Pons (tissue), 1 donor: ENCODE results near the gene MGST3.
"Not testable (repeated sequence)": the region's sequence is repeated elsewhere in the genome, so short reads cannot be mapped to it uniquely, and the experiment has no call there.

Source experiments
- DNase-seq: peaks from one replicate; pipeline ENCODE4 v3.0.0-alpha.2; 2016; ENCODE audit warnings: low spot score

The MGST3 gene

GRCh38 chr1:165630629-165631341, at the start of gene MGST3:
MGST3 (plus strand) TSS chr1:165631234; CDS start chr1:165649848, 18,614 bp downstream.
- peak; percentile 98 for DNase-seq

GRCh38 chr1:165581926-165582325, 49.1 kb upstream of the MGST3 start:
- no peak for DNase-seq

- no peak for DNase-seq
These were observed 44.6 kb upstream of the MGST3 start for GRCh38 chr1:165586398-165586797.

GRCh38 chr1:165591391-165591790, 39.6 kb upstream of the MGST3 start:
- not testable (repeated sequence) for DNase-seq

GRCh38 chr1:165592945-165593823, 37.9 kb upstream of the MGST3 start:
- peak; percentile 84 for DNase-seq

- no peak for DNase-seq
These were observed 35.6 kb upstream of the MGST3 start for GRCh38 chr1:165595246-165595938.

GRCh38 chr1:165597883-165598675, 33.0 kb upstream of the MGST3 start:
- DNase-seq = peak; percentile 97

- no peak for DNase-seq
These were observed 32.4 kb upstream of the MGST3 start for GRCh38 chr1:165598676-165599059.

GRCh38 chr1:165600793-165601192, 30.2 kb upstream of the MGST3 start:
- peak; percentile 83 for DNase-seq

- DNase-seq = no peak
These were observed 27.2 kb upstream of the MGST3 start for GRCh38 chr1:165603810-165604209.

- DNase-seq = no peak
These were observed 25.8 kb upstream of the MGST3 start for GRCh38 chr1:165605246-165605645.

- not testable (repeated sequence) for DNase-seq
These were observed 24.4 kb upstream of the MGST3 start for GRCh38 chr1:165606676-165607075.

GRCh38 chr1:165610866-165611265, 20.2 kb upstream of the MGST3 start:
- no peak for DNase-seq

GRCh38 chr1:165612062-165612461, 19.0 kb upstream of the MGST3 start:
- no peak for DNase-seq

GRCh38 chr1:165616054-165616612, 14.9 kb upstream of the MGST3 start:
- no peak for DNase-seq

GRCh38 chr1:165616987-165617546, 14.0 kb upstream of the MGST3 start:
- DNase-seq = no peak

GRCh38 chr1:165619647-165620151, 11.3 kb upstream of the MGST3 start:
- DNase-seq = no peak

- DNase-seq = no peak
These were observed 7.4 kb upstream of the MGST3 start for GRCh38 chr1:165623624-165624023.

- DNase-seq = no peak
These were observed 6.6 kb upstream of the MGST3 start for GRCh38 chr1:165624441-165624840.

GRCh38 chr1:165628147-165628822, 2.7 kb upstream of the MGST3 start:
- DNase-seq = no peak
